Astrocyte (in vitro differentiated cells and primary cell): ENCODE results near the gene OR1J1.

ENCODE experiments used
- CTCF ChIP-seq: IDR thresholded peaks from 2 replicates; pipeline ENCODE4 v1.5.1; 2011; ENCODE audit warnings: low read depth, mild to moderate bottlenecking, inconsistent platforms, low read length, moderate library complexity; ENCODE audit not compliant: insufficient read depth
- EZH2 ChIP-seq: IDR thresholded peaks from 2 replicates; pipeline ENCODE4 v1.6.1; 2012; ENCODE audit warnings: mild to moderate bottlenecking, low read length, inconsistent platforms; ENCODE audit not compliant: insufficient read depth

- TF ChIP-seq EZH2 (no peak), CTCF (no peak)
These were observed 11.3 kb downstream of the OR1J1 start for GRCh38 chr9:122466456-122466855.
